ENCODE measurements around the gene TRPM7. TPM values are rescaled to one million over a fixed set of nuclear protein-coding genes. Genes with fewer than 3 reads are reported as not detected.

The TRPM7 gene
- total RNA-seq, 1 donor from 2014 or later: 47.3 TPM

GRCh38 chr15:50712018-50712417 is 25.4 kb upstream of the TRPM7 start:
- no peak for TF ChIP-seq CTCF (IDR thresholded peaks at IDR 0.05)
- H3K36me3 ChIP-seq: peaks cover 55% of the 10 kb centered on the region
- H3K27me3 ChIP-seq (ENCODE audit: low read depth): no peaks in the 10 kb centered on the region
- ATAC-seq: no peak
- H3K9me3 ChIP-seq: no peaks in the 10 kb centered on the region
- H3K4me1 ChIP-seq: no peaks in the 10 kb centered on the region
- H3K27ac ChIP-seq: no peak overlapping the region
- no peak for DNase-seq
- intact Hi-C loops (cut with DNase I): no loop called here
- no peak overlapping the region for H3K4me3 ChIP-seq

- H3K27ac ChIP-seq: no peak overlapping the region
- TF ChIP-seq CTCF (IDR thresholded peaks at IDR 0.05): no peak
- peaks cover 55% of the 10 kb centered on the region for H3K36me3 ChIP-seq
- ATAC-seq: no peak
- no peak for DNase-seq
- H3K9me3 ChIP-seq: no peaks in the 10 kb centered on the region
- H3K27me3 ChIP-seq (ENCODE audit: low read depth): no peaks in the 10 kb centered on the region
- H3K4me3 ChIP-seq: no peak overlapping the region
- intact Hi-C loops (cut with DNase I): no loop called here
- H3K4me1 ChIP-seq: no peaks in the 10 kb centered on the region
Observed at GRCh38 chr15:50710585-50710984, 24.0 kb upstream of the TRPM7 start.

GRCh38 chr15:50707878-50708427 is 21.4 kb upstream of the TRPM7 start:
- DNase-seq (no peak), ATAC-seq (no peak)
- intact Hi-C loops (cut with DNase I): no loop called here
- Histone ChIP-seq H3K36me3 (peaks cover 45% of the 10 kb centered on the region), H3K4me1 (no peaks in the 10 kb centered on the region), H3K27me3 (ENCODE audit: low read depth) (no peaks in the 10 kb centered on the region), H3K27ac (no peak overlapping the region), H3K4me3 (no peak overlapping the region), H3K9me3 (no peaks in the 10 kb centered on the region)
- TF ChIP-seq CTCF (IDR thresholded peaks at IDR 0.05): no peak

GRCh38 chr15:50702762-50703334 is 16.3 kb upstream of the TRPM7 start:
- Histone ChIP-seq H3K4me1 (no peaks in the 10 kb centered on the region), H3K4me3 (no peak overlapping the region), H3K27ac (no peak overlapping the region), H3K9me3 (no peaks in the 10 kb centered on the region), H3K27me3 (ENCODE audit: low read depth) (no peaks in the 10 kb centered on the region), H3K36me3 (peaks cover 22% of the 10 kb centered on the region)
- ATAC-seq (no peak), DNase-seq (no peak)
- intact Hi-C loops (cut with DNase I): no loop called here
- TF ChIP-seq CTCF (IDR thresholded peaks at IDR 0.05): no peak

- intact Hi-C loops (cut with DNase I): no loop called here
- no peak for ATAC-seq
Observed at GRCh38 chr15:50698101-50698500, 11.5 kb upstream of the TRPM7 start.

More at GRCh38 chr15:50698101-50698500, 11.5 kb upstream of the TRPM7 start:
- H3K27me3 ChIP-seq (ENCODE audit: low read depth): no peaks in the 10 kb centered on the region
- no peaks in the 10 kb centered on the region for H3K36me3 ChIP-seq
- no peaks in the 10 kb centered on the region for H3K9me3 ChIP-seq
- no peak overlapping the region for H3K4me3 ChIP-seq
- no peaks in the 10 kb centered on the region for H3K4me1 ChIP-seq
- no peak for TF ChIP-seq CTCF (IDR thresholded peaks at IDR 0.05)
- H3K27ac ChIP-seq: no peak overlapping the region
- no peak for DNase-seq

Measured in lower lobe of right lung (tissue), 2 donors.